Keratinocyte (primary cell): ENCODE data around the gene NT5DC2.

Experiments used
- EZH2 ChIP-seq: IDR thresholded peaks from one replicate; pipeline ENCODE4 v1.6.1; 2012; ENCODE audit warnings: inconsistent platforms, mild to moderate bottlenecking, low read length, moderate library complexity
- TF ChIP-seq, protein P1 (sequence below), 3 experiments: IDR thresholded peaks in 1 of 3; conservative IDR thresholded peaks in 1 of 3; optimal IDR thresholded peaks in 1 of 3; 2 replicates in 2 of 3; 3 replicates in 1 of 3; pipeline versions ENCODE3 to v1.5.1; 2011; ENCODE audit warnings: low read length in 3 of 3, mild to moderate bottlenecking in 3 of 3, moderate library complexity in 2 of 3, control low read depth in 1 of 3, inconsistent platforms in 1 of 3; ENCODE audit not compliant: insufficient read depth in 2 of 3; ENCODE audit errors: extremely low read depth in 1 of 3

DNA sequence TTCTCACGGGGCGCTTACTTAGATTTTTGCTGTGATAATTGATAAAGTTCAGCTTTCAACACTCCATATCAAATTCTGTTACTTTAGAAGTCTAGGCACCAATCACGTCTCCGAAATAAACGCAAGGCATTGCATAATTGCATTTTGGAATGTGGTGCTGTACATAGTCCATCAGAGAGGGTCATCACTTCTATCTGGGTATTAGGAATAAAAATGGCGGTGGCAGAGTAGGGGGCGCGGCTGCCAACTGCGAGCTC, 2.4 kb upstream of the NT5DC2 start:
- TF ChIP-seq, protein P1, sequence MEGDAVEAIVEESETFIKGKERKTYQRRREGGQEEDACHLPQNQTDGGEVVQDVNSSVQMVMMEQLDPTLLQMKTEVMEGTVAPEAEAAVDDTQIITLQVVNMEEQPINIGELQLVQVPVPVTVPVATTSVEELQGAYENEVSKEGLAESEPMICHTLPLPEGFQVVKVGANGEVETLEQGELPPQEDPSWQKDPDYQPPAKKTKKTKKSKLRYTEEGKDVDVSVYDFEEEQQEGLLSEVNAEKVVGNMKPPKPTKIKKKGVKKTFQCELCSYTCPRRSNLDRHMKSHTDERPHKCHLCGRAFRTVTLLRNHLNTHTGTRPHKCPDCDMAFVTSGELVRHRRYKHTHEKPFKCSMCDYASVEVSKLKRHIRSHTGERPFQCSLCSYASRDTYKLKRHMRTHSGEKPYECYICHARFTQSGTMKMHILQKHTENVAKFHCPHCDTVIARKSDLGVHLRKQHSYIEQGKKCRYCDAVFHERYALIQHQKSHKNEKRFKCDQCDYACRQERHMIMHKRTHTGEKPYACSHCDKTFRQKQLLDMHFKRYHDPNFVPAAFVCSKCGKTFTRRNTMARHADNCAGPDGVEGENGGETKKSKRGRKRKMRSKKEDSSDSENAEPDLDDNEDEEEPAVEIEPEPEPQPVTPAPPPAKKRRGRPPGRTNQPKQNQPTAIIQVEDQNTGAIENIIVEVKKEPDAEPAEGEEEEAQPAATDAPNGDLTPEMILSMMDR (optimal IDR thresholded peaks at IDR 0.05 in 1 of 3, IDR thresholded peaks at IDR 0.05 in 1 of 3, conservative IDR thresholded peaks at IDR 0.05 in 1 of 3; ENCODE audit: extremely low read depth in 1 of 3, insufficient read depth in 2 of 3, low read length in 3 of 3), result no peak
- TF ChIP-seq EZH2, result no peak
